Neuronal stem cell (in vitro differentiated cells): ENCODE data around the gene CUX1.

ENCODE experiments used
- DNase-seq: peaks from one replicate; pipeline ENCODE4 v3.0.0-alpha.2; 2013; ENCODE audit warnings: low spot score
- H2AFZ ChIP-seq: one replicate; pipeline ENCODE4 v1.6.1; 2013; ENCODE audit warnings: mild to moderate bottlenecking, low read length, inconsistent platforms
- H2AK5ac ChIP-seq: 2 replicates; pipeline ENCODE4 v1.6.1; 2013; ENCODE audit warnings: low read depth, mild to moderate bottlenecking, inconsistent platforms, low read length, moderate library complexity, mixed read lengths
- H2BK120ac ChIP-seq: 2 replicates; pipeline ENCODE4 v1.6.1; 2013; ENCODE audit warnings: low read depth, mild to moderate bottlenecking, inconsistent platforms, low read length, moderate library complexity, mixed read lengths
- H2BK12ac ChIP-seq: one replicate; pipeline ENCODE4 v1.6.1; 2013; ENCODE audit warnings: low read length, inconsistent platforms
- H2BK15ac ChIP-seq: 2 replicates; pipeline ENCODE4 v1.6.1; 2013; ENCODE audit warnings: mild to moderate bottlenecking, low read length, inconsistent platforms, mixed read lengths
- H2BK5ac ChIP-seq: one replicate; pipeline ENCODE4 v1.6.1; 2013; ENCODE audit warnings: inconsistent platforms, mild to moderate bottlenecking, low read length, moderate library complexity
- H3K14ac ChIP-seq: one replicate; pipeline ENCODE4 v1.6.1; 2013; ENCODE audit warnings: low read length, inconsistent platforms
- H3K18ac ChIP-seq: 2 replicates; pipeline ENCODE4 v1.6.1; 2013; ENCODE audit warnings: low read length, inconsistent platforms
- H3K23ac ChIP-seq: 2 replicates; pipeline ENCODE4 v1.6.1; 2013; ENCODE audit warnings: low read depth, mild to moderate bottlenecking, mixed read lengths, low read length, inconsistent platforms; ENCODE audit not compliant: poor library complexity
- H3K27ac ChIP-seq: replicated peaks from 3 replicates; pipeline ENCODE4 v1.5.1; 2013; ENCODE audit warnings: low read length, inconsistent platforms
- H3K27me3 ChIP-seq, 3 experiments: 2 replicates each; pipeline ENCODE4 v1.6.1; 2013; ENCODE audit warnings: low read length in 3 of 3, mild to moderate bottlenecking in 2 of 3, inconsistent platforms in 1 of 3, low read depth in 1 of 3, mixed read lengths in 1 of 3, moderate library complexity in 1 of 3; ENCODE audit not compliant: control insufficient read depth in 3 of 3, insufficient read depth in 3 of 3
- H3K36me3 ChIP-seq, 2 donors: replicated peaks in 1 of 2; 2 replicates each; pipeline ENCODE4 v1.6.1; 2013; ENCODE audit warnings: low read length in 2 of 2; ENCODE audit not compliant: control insufficient read depth in 2 of 2, insufficient read depth in 2 of 2
- H3K4ac ChIP-seq: 2 replicates; pipeline ENCODE4 v1.6.1; 2013; ENCODE audit warnings: inconsistent platforms, mild to moderate bottlenecking, low read length, moderate library complexity
- H3K4me1 ChIP-seq, 2 donors: 1 replicate in 1 of 2; 2 replicates in 1 of 2; pipeline ENCODE4 v1.6.1; 2013; ENCODE audit warnings: low read length in 2 of 2, low read depth in 1 of 2; ENCODE audit not compliant: control insufficient read depth in 2 of 2, insufficient read depth in 1 of 2
- H3K4me2 ChIP-seq: one replicate; pipeline ENCODE4 v1.6.1; 2013; ENCODE audit warnings: mild to moderate bottlenecking, low read length, inconsistent platforms; ENCODE audit not compliant: insufficient read depth, poor library complexity, severe bottlenecking
- H3K4me3 ChIP-seq, 2 donors: 2 replicates each; pipeline ENCODE4 v1.5.1; 2013; ENCODE audit warnings: low read length in 2 of 2, mild to moderate bottlenecking in 2 of 2, inconsistent platforms in 1 of 2, moderate library complexity in 1 of 2
- H3K79me1 ChIP-seq: one replicate; pipeline ENCODE4 v1.6.1; 2013; ENCODE audit warnings: low read depth, mild to moderate bottlenecking, inconsistent platforms, low read length, moderate library complexity
- H3K9ac ChIP-seq: one replicate; pipeline ENCODE4 v1.6.1; 2013; ENCODE audit warnings: mild to moderate bottlenecking, low read depth, low read length, inconsistent platforms; ENCODE audit not compliant: poor library complexity
- H3K9me3 ChIP-seq, 2 donors: replicated peaks in 1 of 2; 2 replicates each; pipeline versions ENCODE3 to v1.6.1; 2013; ENCODE audit warnings: low read length in 2 of 2, mild to moderate bottlenecking in 2 of 2, inconsistent platforms in 1 of 2, low read depth in 1 of 2, mixed read lengths in 1 of 2, moderate library complexity in 1 of 2; ENCODE audit not compliant: control insufficient read depth in 2 of 2, insufficient read depth in 1 of 2
- H4K8ac ChIP-seq: one replicate; pipeline ENCODE4 v1.6.1; 2013; ENCODE audit warnings: low read depth, mild to moderate bottlenecking, inconsistent platforms, low read length, moderate library complexity
- H4K91ac ChIP-seq: one replicate; pipeline ENCODE4 v1.6.1; 2013; ENCODE audit warnings: low read length, low read depth, mild to moderate bottlenecking, inconsistent platforms; ENCODE audit not compliant: poor library complexity
- WGBS, 2 donors: extraction: QIAGEN DNeasy Blood & Tissue Kit; methylation state at CpG; one replicate each; pipeline ENCODE4 v1.1.7; 2013; ENCODE audit warnings: missing lambda C conversion rate in 2 of 2, mixed read lengths in 1 of 2; ENCODE audit not compliant: insufficient read length in 2 of 2, insufficient replicate concordance in 1 of 2; ENCODE audit errors: extremely low coverage in 2 of 2; 5-methylcytosine and 5-hydroxymethylcytosine counted together

The CUX1 gene

DNA sequence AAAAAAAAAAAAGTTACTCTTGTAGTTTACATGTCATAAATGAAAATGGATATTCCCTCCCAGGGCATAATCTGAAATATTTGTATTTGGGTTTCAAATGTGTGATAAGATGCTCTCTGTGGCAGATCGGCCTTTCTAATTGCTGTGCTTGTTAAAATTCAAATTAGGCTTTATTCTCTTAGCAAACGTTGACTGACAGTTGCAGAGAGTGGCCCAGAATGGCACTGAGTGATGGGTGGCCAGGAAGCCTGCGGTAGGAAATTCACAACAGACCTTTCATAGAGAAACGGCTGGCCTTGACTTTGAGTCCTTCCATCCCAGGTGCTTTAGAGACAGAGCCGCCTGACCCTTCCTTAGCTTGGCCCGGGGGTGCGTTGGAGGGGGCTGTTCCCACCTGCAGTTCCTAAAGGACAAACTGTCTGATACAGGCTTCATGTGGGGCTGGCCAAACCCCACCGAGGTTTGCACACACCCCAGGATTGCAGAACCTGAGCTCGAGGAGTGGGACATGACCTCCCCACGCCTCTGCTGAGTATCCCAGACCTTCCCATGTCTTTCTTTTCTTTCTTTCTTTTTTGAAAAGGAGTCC, 152.7 kb downstream of the CUX1 start:
- Histone ChIP-seq H3K9ac (no peak overlapping the region), H3K4ac (no peak overlapping the region), H3K18ac (no peak overlapping the region), H4K91ac (no peak overlapping the region), H2BK120ac (no peak overlapping the region), H3K36me3 (peaks cover 0 to 3% of the 10 kb centered on the region in 2 donors), H3K27ac (no peak overlapping the region), H2BK12ac (no peak overlapping the region), H3K79me1 (peaks cover 11% of the 10 kb centered on the region), H2BK15ac (no peak overlapping the region), H4K8ac (no peak overlapping the region), H3K9me3 (peaks cover 0 to 2% of the 10 kb centered on the region in 2 donors), H3K14ac (no peak overlapping the region), H3K27me3 (no peaks in the 10 kb centered on the region), H3K4me2 (no peak overlapping the region), H3K4me1 (peaks cover 0 to 4% of the 10 kb centered on the region in 2 donors), H2AFZ (no peak overlapping the region), H2AK5ac (no peak overlapping the region), H2BK5ac (peak overlapping the region; percentile 16), H3K23ac (no peak overlapping the region), H3K4me3 (no peak overlapping the region)
- no CpG with 5 or more reads among the region's 10 CpGs for WGBS, 2 donors
- DNase-seq = no peak

DNA sequence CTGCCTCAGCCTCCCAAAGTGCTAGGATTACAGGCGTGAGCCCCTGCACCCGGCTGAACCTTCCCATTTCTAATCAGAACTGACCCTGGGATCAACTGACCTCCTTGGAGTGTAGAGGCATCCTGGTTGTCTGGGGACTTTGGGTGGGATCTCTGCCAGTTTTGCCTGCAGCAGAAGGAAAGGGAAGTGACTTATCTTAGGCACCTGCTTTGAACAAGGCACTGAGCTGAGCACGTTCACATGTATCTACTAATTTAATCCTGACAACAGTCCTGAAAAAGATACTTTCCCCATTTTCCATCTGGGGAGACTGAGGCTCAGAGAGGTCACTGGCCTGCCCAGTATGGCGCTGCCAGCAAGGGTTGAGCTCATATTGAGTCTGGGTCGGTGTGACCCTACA, 153.4 kb downstream of the CUX1 start:
- H2BK12ac ChIP-seq = no peak overlapping the region
- H3K23ac ChIP-seq = no peak overlapping the region
- H3K18ac ChIP-seq = no peak overlapping the region
- H3K14ac ChIP-seq = no peak overlapping the region
- H3K9me3 ChIP-seq = peaks cover 0 to 2% of the 10 kb centered on the region in 2 donors
- no peak overlapping the region for H2BK5ac ChIP-seq
- H3K36me3 ChIP-seq = peaks cover 0 to 3% of the 10 kb centered on the region in 2 donors
- no peak overlapping the region for H3K4me2 ChIP-seq
- no CpG with 5 or more reads among the region's 5 CpGs for WGBS, 2 donors
- H2AFZ ChIP-seq = no peak overlapping the region
- H3K4me3 ChIP-seq = no peak overlapping the region
- DNase-seq = no peak
- H4K91ac ChIP-seq = no peak overlapping the region
- no peaks in the 10 kb centered on the region for H3K27me3 ChIP-seq
- peaks cover 0 to 4% of the 10 kb centered on the region in 2 donors for H3K4me1 ChIP-seq
- H2AK5ac ChIP-seq = no peak overlapping the region
- peaks cover 11% of the 10 kb centered on the region for H3K79me1 ChIP-seq
- no peak overlapping the region for H3K9ac ChIP-seq
- no peak overlapping the region for H3K27ac ChIP-seq
- H3K4ac ChIP-seq = no peak overlapping the region
- no peak overlapping the region for H2BK15ac ChIP-seq
- no peak overlapping the region for H4K8ac ChIP-seq
- no peak overlapping the region for H2BK120ac ChIP-seq

DNA sequence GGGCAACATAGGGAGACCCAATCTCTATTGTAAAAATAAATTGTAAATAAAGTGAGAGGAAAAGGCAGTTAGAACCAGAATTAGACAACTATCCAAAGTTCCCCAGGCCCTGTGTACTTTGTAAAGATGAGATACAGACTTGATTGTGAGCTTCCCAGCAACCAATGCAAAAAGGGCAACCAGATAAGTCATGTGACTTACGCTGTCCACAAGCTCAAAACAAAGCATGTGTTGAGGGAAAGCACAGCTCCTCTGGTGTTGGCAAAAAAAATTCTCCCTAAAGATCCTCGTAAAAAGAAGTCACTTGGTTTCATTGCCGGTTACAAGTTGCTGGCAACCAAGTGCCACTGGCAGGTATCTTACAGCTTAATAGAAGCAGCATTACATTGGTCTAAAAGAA, 154.0 kb downstream of the CUX1 start:
- H3K4me3 ChIP-seq = no peak overlapping the region
- WGBS, 2 donors = no CpG with 5 or more reads among the region's 3 CpGs
- H3K4me1 ChIP-seq = peaks cover 0 to 4% of the 10 kb centered on the region in 2 donors
- H2BK120ac ChIP-seq = no peak overlapping the region
- H3K27ac ChIP-seq = no peak overlapping the region
- no peak overlapping the region for H3K4me2 ChIP-seq
- no peak overlapping the region for H2BK15ac ChIP-seq
- no peak overlapping the region for H3K14ac ChIP-seq
- H2BK5ac ChIP-seq = no peak overlapping the region
- H4K91ac ChIP-seq = no peak overlapping the region
- H3K4ac ChIP-seq = no peak overlapping the region
- H3K23ac ChIP-seq = no peak overlapping the region
- H2AK5ac ChIP-seq = no peak overlapping the region
- no peak overlapping the region for H3K9ac ChIP-seq
- no peak overlapping the region for H2BK12ac ChIP-seq
- peaks cover 0 to under 1% of the 10 kb centered on the region in 2 donors for H3K9me3 ChIP-seq
- DNase-seq = no peak
- H2AFZ ChIP-seq = no peak overlapping the region
- H3K18ac ChIP-seq = no peak overlapping the region
- H3K79me1 ChIP-seq = peaks cover 8% of the 10 kb centered on the region
- no peak overlapping the region for H4K8ac ChIP-seq
- peaks cover 0 to 1% of the 10 kb centered on the region in 2 donors for H3K36me3 ChIP-seq
- H3K27me3 ChIP-seq = no peaks in the 10 kb centered on the region

DNA sequence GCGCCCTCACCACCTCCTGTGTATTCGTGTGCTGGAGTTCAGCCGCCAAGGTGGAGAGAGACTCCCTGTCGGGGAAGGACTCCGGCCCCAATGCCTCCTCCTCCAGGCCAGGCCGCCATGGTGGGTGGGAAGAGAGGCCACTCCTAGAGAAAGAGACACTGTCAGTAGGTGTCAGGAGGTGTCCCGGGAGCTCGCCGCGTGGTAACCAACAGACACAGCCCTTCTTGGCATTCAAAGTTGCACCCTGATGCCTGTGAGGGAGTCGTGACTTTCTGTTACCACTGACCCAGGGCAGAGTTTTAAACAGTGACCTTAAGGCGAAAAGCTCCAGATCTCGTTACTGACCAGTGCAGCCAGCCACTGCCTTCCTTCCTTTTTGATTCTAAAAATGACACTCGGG, 155.2 kb downstream of the CUX1 start:
- H3K14ac ChIP-seq = no peak overlapping the region
- no peak overlapping the region for H3K27ac ChIP-seq
- peaks cover 0 to 4% of the 10 kb centered on the region in 2 donors for H3K4me1 ChIP-seq
- no peaks in the 10 kb centered on the region for H3K36me3 ChIP-seq
- no peak overlapping the region for H3K4ac ChIP-seq
- H4K91ac ChIP-seq = no peak overlapping the region
- H3K27me3 ChIP-seq = no peaks in the 10 kb centered on the region
- no peak overlapping the region for H2BK5ac ChIP-seq
- H4K8ac ChIP-seq = no peak overlapping the region
- H3K9me3 ChIP-seq = no peaks in the 10 kb centered on the region
- H3K4me3 ChIP-seq = no peak overlapping the region
- no peak overlapping the region for H2BK12ac ChIP-seq
- H2AK5ac ChIP-seq = no peak overlapping the region
- no peak for DNase-seq
- no peak overlapping the region for H3K4me2 ChIP-seq
- H3K9ac ChIP-seq = no peak overlapping the region
- no peak overlapping the region for H2AFZ ChIP-seq
- peak overlapping the region; percentile 32 for H3K23ac ChIP-seq
- peak overlapping the region; percentile 13 for H2BK120ac ChIP-seq
- H2BK15ac ChIP-seq = no peak overlapping the region
- no peak overlapping the region for H3K18ac ChIP-seq
- H3K79me1 ChIP-seq = peaks cover 7% of the 10 kb centered on the region
- WGBS, 2 donors = no CpG with 5 or more reads among the region's 14 CpGs
